ENCODE measurements around the gene USP6NL. TPM values are rescaled to one million over a fixed set of nuclear protein-coding genes. Genes with fewer than 3 reads are reported as not detected.

USP6NL gene
- total RNA-seq, 1 experiment from 2014 or later, result 21.4 TPM

DNA sequence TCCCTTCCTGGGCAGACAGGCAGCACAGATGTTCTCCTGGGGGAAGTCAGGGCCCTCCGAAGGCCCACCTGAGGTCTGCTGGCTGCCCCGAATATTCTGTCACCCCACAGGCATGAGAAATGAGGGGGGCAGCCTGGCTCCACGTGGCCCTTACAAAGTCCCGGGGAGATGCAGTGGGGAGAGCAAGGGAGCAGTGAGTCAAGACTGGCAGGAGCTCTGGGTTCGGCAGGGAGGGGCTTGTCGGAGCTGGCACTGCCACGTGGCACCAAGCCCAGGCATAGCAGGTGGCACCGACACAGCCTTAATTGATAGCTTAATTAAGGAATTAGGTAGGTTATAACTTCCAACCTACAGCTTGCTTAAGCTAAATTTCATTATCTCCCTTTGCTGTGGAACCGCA is 163.9 kb downstream of the USP6NL start:
- TF ChIP-seq RORB (CRISPR knock-in tag; IDR thresholded peaks at IDR 0.05) (no peak), TCF7 (CRISPR knock-in tag; IDR thresholded peaks at IDR 0.05; ENCODE audit: low read depth) (no peak), ZNF263 (CRISPR knock-in tag; IDR thresholded peaks at IDR 0.05; ENCODE audit: low read depth) (no peak), FOXK1 (CRISPR knock-in tag; IDR thresholded peaks at IDR 0.05) (no peak), IRF2 (CRISPR knock-in tag; IDR thresholded peaks at IDR 0.05; ENCODE audit: borderline replicate concordance, low read depth) (no peak), ZNF317 (CRISPR knock-in tag; IDR thresholded peaks at IDR 0.05; ENCODE audit: borderline replicate concordance, low read depth) (no peak), GTF2I (CRISPR knock-in tag; conservative IDR thresholded peaks at IDR 0.05) (no peak), NFATC4 (CRISPR knock-in tag; IDR thresholded peaks at IDR 0.05) (no peak)
- TF ChIP-seq, protein P1, sequence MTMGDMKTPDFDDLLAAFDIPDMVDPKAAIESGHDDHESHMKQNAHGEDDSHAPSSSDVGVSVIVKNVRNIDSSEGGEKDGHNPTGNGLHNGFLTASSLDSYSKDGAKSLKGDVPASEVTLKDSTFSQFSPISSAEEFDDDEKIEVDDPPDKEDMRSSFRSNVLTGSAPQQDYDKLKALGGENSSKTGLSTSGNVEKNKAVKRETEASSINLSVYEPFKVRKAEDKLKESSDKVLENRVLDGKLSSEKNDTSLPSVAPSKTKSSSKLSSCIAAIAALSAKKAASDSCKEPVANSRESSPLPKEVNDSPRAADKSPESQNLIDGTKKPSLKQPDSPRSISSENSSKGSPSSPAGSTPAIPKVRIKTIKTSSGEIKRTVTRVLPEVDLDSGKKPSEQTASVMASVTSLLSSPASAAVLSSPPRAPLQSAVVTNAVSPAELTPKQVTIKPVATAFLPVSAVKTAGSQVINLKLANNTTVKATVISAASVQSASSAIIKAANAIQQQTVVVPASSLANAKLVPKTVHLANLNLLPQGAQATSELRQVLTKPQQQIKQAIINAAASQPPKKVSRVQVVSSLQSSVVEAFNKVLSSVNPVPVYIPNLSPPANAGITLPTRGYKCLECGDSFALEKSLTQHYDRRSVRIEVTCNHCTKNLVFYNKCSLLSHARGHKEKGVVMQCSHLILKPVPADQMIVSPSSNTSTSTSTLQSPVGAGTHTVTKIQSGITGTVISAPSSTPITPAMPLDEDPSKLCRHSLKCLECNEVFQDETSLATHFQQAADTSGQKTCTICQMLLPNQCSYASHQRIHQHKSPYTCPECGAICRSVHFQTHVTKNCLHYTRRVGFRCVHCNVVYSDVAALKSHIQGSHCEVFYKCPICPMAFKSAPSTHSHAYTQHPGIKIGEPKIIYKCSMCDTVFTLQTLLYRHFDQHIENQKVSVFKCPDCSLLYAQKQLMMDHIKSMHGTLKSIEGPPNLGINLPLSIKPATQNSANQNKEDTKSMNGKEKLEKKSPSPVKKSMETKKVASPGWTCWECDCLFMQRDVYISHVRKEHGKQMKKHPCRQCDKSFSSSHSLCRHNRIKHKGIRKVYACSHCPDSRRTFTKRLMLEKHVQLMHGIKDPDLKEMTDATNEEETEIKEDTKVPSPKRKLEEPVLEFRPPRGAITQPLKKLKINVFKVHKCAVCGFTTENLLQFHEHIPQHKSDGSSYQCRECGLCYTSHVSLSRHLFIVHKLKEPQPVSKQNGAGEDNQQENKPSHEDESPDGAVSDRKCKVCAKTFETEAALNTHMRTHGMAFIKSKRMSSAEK (CRISPR knock-in tag; IDR thresholded peaks at IDR 0.05; ENCODE audit: borderline replicate concordance), result no peak
- TF ChIP-seq, protein P2, sequence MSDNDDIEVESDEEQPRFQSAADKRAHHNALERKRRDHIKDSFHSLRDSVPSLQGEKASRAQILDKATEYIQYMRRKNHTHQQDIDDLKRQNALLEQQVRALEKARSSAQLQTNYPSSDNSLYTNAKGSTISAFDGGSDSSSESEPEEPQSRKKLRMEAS (CRISPR knock-in tag; IDR thresholded peaks at IDR 0.05), result no peak
- H3K36me3 Mint-ChIP-seq, result no peaks in the 10 kb centered on the region
- DNase-seq (ENCODE audit: low spot score) (no peak), ATAC-seq (no peak)
- CTCF ChIA-PET, result interaction anchor here (2.3 to 2.7 kb wide), 2 partner anchors 10 to 23 kb away, joined by 7 to 10 read pairs; no protein-coding TSS in a partner anchor
- peaks cover 3% of the 10 kb centered on the region; the same call in 1 of the 2 replicates for H3K27me3 Mint-ChIP-seq (ENCODE audit: low read depth)
- H3K4me3 Mint-ChIP-seq, result no peak overlapping the region
- H3K27ac Mint-ChIP-seq, result no peak overlapping the region
- peaks cover 37% of the 10 kb centered on the region for H3K4me1 Mint-ChIP-seq
- POLR2A ChIA-PET, result no interaction called here
- no peaks in the 10 kb centered on the region; the same call in 1 of the 2 replicates for H3K9me3 Mint-ChIP-seq

DNA sequence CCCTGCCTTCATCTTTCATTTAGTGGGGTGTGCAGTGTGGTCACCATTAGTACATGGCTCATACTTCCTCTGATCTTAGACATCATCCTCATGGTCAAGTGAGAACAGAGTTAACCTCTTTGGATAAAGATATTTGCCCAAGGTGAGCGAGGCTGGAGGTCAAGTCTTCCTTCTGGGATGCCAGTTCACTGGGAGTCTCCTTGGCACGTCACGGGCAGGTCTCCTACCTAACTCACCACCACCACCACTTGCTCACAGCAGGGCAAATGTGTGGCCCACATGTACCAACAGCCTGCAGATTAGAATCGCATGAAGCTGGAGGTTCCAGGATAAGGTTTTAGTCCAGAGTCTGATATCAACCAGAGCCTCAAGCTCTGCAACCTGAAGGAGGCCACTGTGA is 164.6 kb downstream of the USP6NL start:
- Mint-ChIP-seq H3K4me3 (no peak overlapping the region), H3K4me1 (peaks cover 37% of the 10 kb centered on the region), H3K27ac (0 out of 2 replicates have a peak overlapping the region, but pooled peaks have one; percentile 12), H3K9me3 (no peaks in the 10 kb centered on the region; the same call in 1 of the 2 replicates), H3K27me3 (ENCODE audit: low read depth) (peaks cover 5% of the 10 kb centered on the region; the same call in 1 of the 2 replicates), H3K36me3 (no peaks in the 10 kb centered on the region)
- TF ChIP-seq, protein P3, sequence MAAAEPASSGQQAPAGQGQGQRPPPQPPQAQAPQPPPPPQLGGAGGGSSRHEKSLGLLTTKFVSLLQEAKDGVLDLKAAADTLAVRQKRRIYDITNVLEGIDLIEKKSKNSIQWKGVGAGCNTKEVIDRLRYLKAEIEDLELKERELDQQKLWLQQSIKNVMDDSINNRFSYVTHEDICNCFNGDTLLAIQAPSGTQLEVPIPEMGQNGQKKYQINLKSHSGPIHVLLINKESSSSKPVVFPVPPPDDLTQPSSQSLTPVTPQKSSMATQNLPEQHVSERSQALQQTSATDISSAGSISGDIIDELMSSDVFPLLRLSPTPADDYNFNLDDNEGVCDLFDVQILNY (CRISPR knock-in tag; IDR thresholded peaks at IDR 0.05), result no peak
- no peak for TF ChIP-seq OVOL2 (CRISPR knock-in tag; IDR thresholded peaks at IDR 0.05; ENCODE audit: borderline replicate concordance)
- TF ChIP-seq, protein P4, sequence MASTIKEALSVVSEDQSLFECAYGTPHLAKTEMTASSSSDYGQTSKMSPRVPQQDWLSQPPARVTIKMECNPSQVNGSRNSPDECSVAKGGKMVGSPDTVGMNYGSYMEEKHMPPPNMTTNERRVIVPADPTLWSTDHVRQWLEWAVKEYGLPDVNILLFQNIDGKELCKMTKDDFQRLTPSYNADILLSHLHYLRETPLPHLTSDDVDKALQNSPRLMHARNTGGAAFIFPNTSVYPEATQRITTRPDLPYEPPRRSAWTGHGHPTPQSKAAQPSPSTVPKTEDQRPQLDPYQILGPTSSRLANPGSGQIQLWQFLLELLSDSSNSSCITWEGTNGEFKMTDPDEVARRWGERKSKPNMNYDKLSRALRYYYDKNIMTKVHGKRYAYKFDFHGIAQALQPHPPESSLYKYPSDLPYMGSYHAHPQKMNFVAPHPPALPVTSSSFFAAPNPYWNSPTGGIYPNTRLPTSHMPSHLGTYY (CRISPR knock-in tag; IDR thresholded peaks at IDR 0.05), result no peak
- TF ChIP-seq JUN (CRISPR knock-in tag; IDR thresholded peaks at IDR 0.05), result no peak
- TF ChIP-seq MYBL2 (CRISPR knock-in tag; IDR thresholded peaks at IDR 0.05), result no peak
- ATAC-seq (no peak), DNase-seq (ENCODE audit: low spot score) (no peak)
- ChIA-PET POLR2A (no interaction called here), CTCF (interaction anchor here (1.1 to 2.7 kb wide), 3 partner anchors 9 to 311 kb away, joined by 3 to 10 read pairs (median 7); no protein-coding TSS in a partner anchor)

DNA sequence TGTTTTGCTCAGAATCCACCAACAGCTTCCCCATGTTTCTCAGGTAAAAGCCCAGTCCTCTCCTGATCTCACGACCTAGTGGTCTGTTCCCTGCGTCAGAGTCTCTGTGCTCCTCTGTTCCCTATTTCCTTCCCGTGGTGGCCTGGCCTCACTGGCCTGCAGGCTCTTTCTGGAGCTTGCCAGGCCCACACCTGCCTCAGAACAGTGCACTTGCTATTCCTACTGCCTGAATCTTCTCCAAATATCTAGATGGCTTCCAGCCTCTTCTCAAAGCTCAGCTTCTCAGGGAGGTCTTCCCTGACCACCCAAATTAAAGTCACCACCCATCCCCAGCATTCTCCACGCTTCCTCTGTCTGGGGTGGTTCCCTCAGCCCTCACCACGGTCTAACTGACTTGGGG is 165.3 kb downstream of the USP6NL start:
- H3K27ac Mint-ChIP-seq, result no peak overlapping the region
- H3K27me3 Mint-ChIP-seq (ENCODE audit: low read depth), result peaks cover 5% of the 10 kb centered on the region; the same call in 1 of the 2 replicates
- H3K4me1 Mint-ChIP-seq, result peaks cover 39% of the 10 kb centered on the region
- ATAC-seq (no peak), DNase-seq (ENCODE audit: low spot score) (no peak)
- ChIA-PET CTCF (interaction anchor here (1.1 to 2.7 kb wide), 3 partner anchors 8 to 311 kb away, joined by 3 to 9 read pairs (median 7); no protein-coding TSS in a partner anchor), POLR2A (no interaction called here)
- H3K36me3 Mint-ChIP-seq, result no peaks in the 10 kb centered on the region
- TF ChIP-seq, protein P5, sequence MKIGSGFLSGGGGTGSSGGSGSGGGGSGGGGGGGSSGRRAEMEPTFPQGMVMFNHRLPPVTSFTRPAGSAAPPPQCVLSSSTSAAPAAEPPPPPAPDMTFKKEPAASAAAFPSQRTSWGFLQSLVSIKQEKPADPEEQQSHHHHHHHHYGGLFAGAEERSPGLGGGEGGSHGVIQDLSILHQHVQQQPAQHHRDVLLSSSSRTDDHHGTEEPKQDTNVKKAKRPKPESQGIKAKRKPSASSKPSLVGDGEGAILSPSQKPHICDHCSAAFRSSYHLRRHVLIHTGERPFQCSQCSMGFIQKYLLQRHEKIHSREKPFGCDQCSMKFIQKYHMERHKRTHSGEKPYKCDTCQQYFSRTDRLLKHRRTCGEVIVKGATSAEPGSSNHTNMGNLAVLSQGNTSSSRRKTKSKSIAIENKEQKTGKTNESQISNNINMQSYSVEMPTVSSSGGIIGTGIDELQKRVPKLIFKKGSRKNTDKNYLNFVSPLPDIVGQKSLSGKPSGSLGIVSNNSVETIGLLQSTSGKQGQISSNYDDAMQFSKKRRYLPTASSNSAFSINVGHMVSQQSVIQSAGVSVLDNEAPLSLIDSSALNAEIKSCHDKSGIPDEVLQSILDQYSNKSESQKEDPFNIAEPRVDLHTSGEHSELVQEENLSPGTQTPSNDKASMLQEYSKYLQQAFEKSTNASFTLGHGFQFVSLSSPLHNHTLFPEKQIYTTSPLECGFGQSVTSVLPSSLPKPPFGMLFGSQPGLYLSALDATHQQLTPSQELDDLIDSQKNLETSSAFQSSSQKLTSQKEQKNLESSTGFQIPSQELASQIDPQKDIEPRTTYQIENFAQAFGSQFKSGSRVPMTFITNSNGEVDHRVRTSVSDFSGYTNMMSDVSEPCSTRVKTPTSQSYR (CRISPR knock-in tag; IDR thresholded peaks at IDR 0.05), result no peak
- TF ChIP-seq SOX15 (CRISPR knock-in tag; IDR thresholded peaks at IDR 0.05) (no peak), MYBL2 (CRISPR knock-in tag; IDR thresholded peaks at IDR 0.05) (no peak), SMAD3 (CRISPR knock-in tag; IDR thresholded peaks at IDR 0.05; ENCODE audit: borderline replicate concordance) (no peak)
- TF ChIP-seq, protein P6, sequence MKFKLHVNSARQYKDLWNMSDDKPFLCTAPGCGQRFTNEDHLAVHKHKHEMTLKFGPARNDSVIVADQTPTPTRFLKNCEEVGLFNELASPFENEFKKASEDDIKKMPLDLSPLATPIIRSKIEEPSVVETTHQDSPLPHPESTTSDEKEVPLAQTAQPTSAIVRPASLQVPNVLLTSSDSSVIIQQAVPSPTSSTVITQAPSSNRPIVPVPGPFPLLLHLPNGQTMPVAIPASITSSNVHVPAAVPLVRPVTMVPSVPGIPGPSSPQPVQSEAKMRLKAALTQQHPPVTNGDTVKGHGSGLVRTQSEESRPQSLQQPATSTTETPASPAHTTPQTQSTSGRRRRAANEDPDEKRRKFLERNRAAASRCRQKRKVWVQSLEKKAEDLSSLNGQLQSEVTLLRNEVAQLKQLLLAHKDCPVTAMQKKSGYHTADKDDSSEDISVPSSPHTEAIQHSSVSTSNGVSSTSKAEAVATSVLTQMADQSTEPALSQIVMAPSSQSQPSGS (CRISPR knock-in tag; IDR thresholded peaks at IDR 0.05; ENCODE audit: borderline replicate concordance, low read depth), result no peak
- no peak overlapping the region for H3K4me3 Mint-ChIP-seq
- no peaks in the 10 kb centered on the region for H3K9me3 Mint-ChIP-seq
